K562 (cell line): ENCODE measurements around the gene LSM4. TPM values are rescaled to one million over a fixed set of nuclear protein-coding genes. Genes with fewer than 3 reads are reported as not detected.

ENCODE experiments used
- CREB5 ChIP-seq: fragments of 250-450 bp; sonication (Bioruptor Pico); IDR thresholded peaks from 2 replicates; pipeline ENCODE4 v1.5.0; 2020; ENCODE audit warnings: mild to moderate bottlenecking
- ELK1 ChIP-seq: sonication (generic); formaldehyde crosslinking; IDR thresholded peaks from 2 replicates; pipeline ENCODE4 v1.8.1; 2022; ENCODE audit warnings: missing genetic modification reagents
- EP400 ChIP-seq: fragments of 450-650 bp; IDR thresholded peaks from 2 replicates; pipeline ENCODE4 v1.6.1; 2017; ENCODE audit warnings: antibody characterized with exemption, mild to moderate bottlenecking, moderate library complexity
- FOXA1 ChIP-seq: fragments of 450-650 bp; IDR thresholded peaks from 2 replicates; pipeline ENCODE4 v1.6.1; 2016; ENCODE audit warnings: mild to moderate bottlenecking, borderline replicate concordance
- GABPA ChIP-seq: fragments of 200-800 bp; sonication (Bioruptor generic); conservative IDR thresholded peaks from 2 replicates; pipeline ENCODE4 v1.6.1; 2016; ENCODE audit warnings: low read depth, missing genetic modification characterization, missing compliant biosample characterization
- HDAC3 ChIP-seq: fragments of 450-650 bp; IDR thresholded peaks from 2 replicates; pipeline ENCODE4 v1.6.1; 2018; ENCODE audit warnings: borderline replicate concordance, mild to moderate bottlenecking, moderate library complexity; ENCODE audit not compliant: partially characterized antibody
- HEY1 ChIP-seq: fragments of 250-450 bp; sonication (Bioruptor Pico); IDR thresholded peaks from 2 replicates; pipeline ENCODE4 v1.5.0; 2020; ENCODE audit warnings: mild to moderate bottlenecking, moderate library complexity, borderline replicate concordance
- JUNB ChIP-seq: fragments of 450-650 bp; formaldehyde crosslinking; conservative IDR thresholded peaks from 2 replicates; pipeline ENCODE4 v1.4.0; 2020; ENCODE audit warnings: mild to moderate bottlenecking
- MEIS2 ChIP-seq: fragments of 450-650 bp; IDR thresholded peaks from 2 replicates; pipeline ENCODE4 v1.6.1; 2014; ENCODE audit warnings: mild to moderate bottlenecking; ENCODE audit not compliant: partially characterized antibody
- PKNOX1 ChIP-seq: fragments of 450-650 bp; IDR thresholded peaks from 2 replicates; pipeline ENCODE4 v1.6.1; 2016
- PML ChIP-seq: IDR thresholded peaks from 2 replicates; pipeline ENCODE4 v1.6.1; 2012; ENCODE audit warnings: low read length, inconsistent platforms
- PTBP1 ChIP-seq: fragments of 200-400 bp; formaldehyde crosslinking; IDR thresholded peaks from 2 replicates; pipeline ENCODE4 v1.6.1; 2017; ENCODE audit warnings: low read depth, low read length
- RBM39 ChIP-seq: fragments of 200-400 bp; formaldehyde crosslinking; optimal IDR thresholded peaks from 2 replicates; pipeline ENCODE3; 2018; ENCODE audit warnings: low read depth, low read length
- RCOR1 ChIP-seq, 2 experiments: IDR thresholded peaks; 2 replicates each; pipeline ENCODE4 v1.6.1; 2012; ENCODE audit warnings: low read depth in 2 of 2, low read length in 2 of 2, borderline replicate concordance in 1 of 2, improper control_type of control experiment in 1 of 2
- SETDB1 ChIP-seq: IDR thresholded peaks from one replicate; pipeline ENCODE4 v1.6.1; 2012; ENCODE audit warnings: low read length, control low read depth, inconsistent platforms
- SMAD2 ChIP-seq: fragments of 150-350 bp; IDR thresholded peaks from 2 replicates; pipeline ENCODE4 v1.6.1; 2014; ENCODE audit warnings: low read depth, mild to moderate bottlenecking, low read length
- THRB ChIP-seq: fragments of 450-650 bp; formaldehyde crosslinking; conservative IDR thresholded peaks from 2 replicates; pipeline ENCODE4 v1.4.0; 2022; ENCODE audit warnings: mild to moderate bottlenecking, missing genetic modification characterization
- TRIM28 ChIP-seq: fragments of 450-650 bp; IDR thresholded peaks from 2 replicates; pipeline ENCODE4 v1.6.1; 2017
- XRCC3 ChIP-seq: fragments of 450-650 bp; IDR thresholded peaks from 2 replicates; pipeline ENCODE4 v1.6.1; 2017; ENCODE audit warnings: mild to moderate bottlenecking, moderate library complexity
- ZBTB5 ChIP-seq: fragments of 450-650 bp; IDR thresholded peaks from 2 replicates; pipeline ENCODE4 v1.6.1; 2017; ENCODE audit warnings: antibody characterized with exemption
- ZBTB7A ChIP-seq: IDR thresholded peaks from 2 replicates; pipeline ENCODE4 v1.6.1; 2011; ENCODE audit warnings: low read depth, mild to moderate bottlenecking, low read length, moderate library complexity, borderline replicate concordance; ENCODE audit not compliant: control insufficient read depth
- ZNF445 ChIP-seq: fragments of 250-450 bp; sonication (Bioruptor Pico); IDR thresholded peaks from 2 replicates; pipeline ENCODE4 v1.4.0; 2020; ENCODE audit warnings: low read depth, mild to moderate bottlenecking, moderate library complexity
- polyA plus RNA-seq, 8 experiments: library from polyadenylated mRNA; depleted of rRNA in 4 of 8; stranded (reverse) in 5 of 8; unstranded in 3 of 8; fragments of >200 nt; fragmentation: Nextera tagmentation in 2 of 8; fragmentation: Illumina TruSeq in 1 of 8; extraction: Ambion mirVana in 2 of 8; extraction: Trizol in 1 of 8; gene quantifications; 2 replicates each; pipeline versions ENCODE4 v1.2.1 to v1.2.3, GENCODE V29; 2011 to 2014; ENCODE audit warnings: inconsistent platforms in 1 of 8, missing spikeins in 1 of 8
- total RNA-seq, 7 experiments: library from RNA; depleted of rRNA in 6 of 7; stranded (reverse); fragments of >200 nt in 6 of 7; fragmentation: Illumina TruSeq in 2 of 7; extraction: Trizol in 2 of 7; gene quantifications; 2 replicates each; pipeline versions ENCODE4 v1.2.1 to v1.2.3, GENCODE V29; 2011 to 2021; ENCODE audit warnings: low replicate concordance in 1 of 7

The LSM4 gene
- total and polyA plus RNA-seq, 9 of the 15 experiments (the other 6 are each of a cell fraction or from before 2014, with no cell fraction given) = 11.9 to 763 (median 202) TPM

GRCh38 chr19:18278521-18279265 is 44.2 kb downstream of the LSM4 start (continued):
- TF ChIP-seq RBM39 (no peak), MEIS2 (no peak), SMAD2 (no peak), HEY1 (CRISPR knock-in tag) (no peak), XRCC3 (no peak), PTBP1 (no peak), TRIM28 (no peak), CREB5 (no peak), THRB (CRISPR knock-in tag) (no peak), FOXA1 (no peak), JUNB (CRISPR knock-in tag) (no peak), RCOR1 (IDR thresholded peaks at IDR 0.05; ENCODE audit: borderline replicate concordance in 1 of 2, low read depth in 2 of 2, low read length in 2 of 2) (peak in 1 of 2 experiments; percentile 16; a peak in 1 of 4 replicates), GABPA (tag) (no peak), SETDB1 (no peak), ZBTB5 (no peak), ZNF445 (CRISPR knock-in tag) (no peak), EP400 (no peak), ZBTB7A (no peak), PML (no peak; the same call in 1 of the 2 replicates), HDAC3 (no peak), PKNOX1 (no peak), ELK1 (CRISPR knock-in tag) (no peak)
